Pancreas (tissue), 10 donors: ENCODE data around the gene CSAG3. TPM values are rescaled to one million over a fixed set of nuclear protein-coding genes. Genes with fewer than 3 reads are reported as not detected.
A peak's percentile ranks its signal among the peaks of the same experiment; 100 is the strongest.
"Not testable (repeated sequence)": the region's sequence is repeated elsewhere in the genome, so short reads cannot be mapped to it uniquely, and the experiment has no call there.

Source experiments
- ATAC-seq, 4 donors: fragments of 200-7000 bp; cut with Tn5 transposase; one replicate each; pipeline versions ENCODE4 v1.8.0 to v1.9.1; 2020; ENCODE audit warnings: mild to moderate bottlenecking in 4 of 4, moderate library complexity in 4 of 4
- DNase-seq, 6 donors: peaks; one replicate each; pipeline ENCODE4 v3.0.0-alpha.2; 2020
- FAIRE-seq: peaks from 2 replicates; lab custom pipeline; 2012; peaks lifted over from hg19 to GRCh38; lab: Jason Lieb, UNC
- H3K27ac ChIP-seq, 4 donors: fragments of 200-600 bp; sonication (generic); 1 replicate in 3 of 4; 2 replicates in 1 of 4; pipeline versions ENCODE4 v1.5.0 to v1.8.0; 2020
- H3K27me3 ChIP-seq, 4 donors: fragments of 200-600 bp; one replicate each; pipeline ENCODE4 v1.8.0; 2021
- H3K36me3 ChIP-seq, 3 donors: fragments of 200-600 bp; sonication (generic) in 1 of 3; one replicate each; pipeline versions ENCODE4 v1.5.0 to v1.8.0; 2020 to 2021
- H3K4me1 ChIP-seq, 3 donors: fragments of 200-600 bp; one replicate each; pipeline ENCODE4 v1.8.0; 2021
- H3K4me3 ChIP-seq, 4 donors: fragments of 200-600 bp; sonication (generic) in 2 of 4; one replicate each; pipeline versions ENCODE4 v1.5.0 to v1.8.0; 2020 to 2021
- H3K9me3 ChIP-seq, 4 donors: fragments of 200-600 bp; one replicate each; pipeline ENCODE4 v1.8.0; 2021
- CTCF ChIP-seq, 4 donors: fragments of 200-600 bp; sonication (generic) in 3 of 4; IDR thresholded peaks; one replicate each; pipeline versions ENCODE4 v1.5.0 to v1.8.0; 2021; ENCODE audit warnings: antibody characterized with exemption in 4 of 4
- WGBS, 2 donors: extraction: QIAGEN DNeasy Blood & Tissue Kit; methylation state at CpG; one replicate each; pipeline ENCODE4 v1.1.7; 2013; 5-methylcytosine and 5-hydroxymethylcytosine counted together
- intact Hi-C, 3 donors: fragments of 100-400 bp; cut with DNase I; formaldehyde crosslinking; loops; one replicate each; pipeline versions ENCODE4 v1.11.1 to v1.14.2; 2022
- polyA plus RNA-seq, 2 donors: library from polyadenylated mRNA; stranded (reverse); fragments of 200-250 nt; gene quantifications; one replicate each; pipeline ENCODE4 v1.2.3, GENCODE V29; 2013
- total RNA-seq, 6 donors: library from RNA; stranded (reverse); fragmentation: NEBNext Ultra II Directional in 4 of 6; extraction: Animal tissue kit (Norgen Biotek cat#: 25700) in 4 of 6; gene quantifications; one replicate each; pipeline versions ENCODE4 v1.2.1 to v1.2.4, GENCODE V29; 2021 to 2023
- donor health status: healthy with polysubstance abuse.
- donor health status: DM: no; HTN: no; CAD: no; lungs with moderate emphysema.
- donor health status: DM: no; HTN: no; CAD: no.
- donor health status: control.
- donor health status: control.
- donor health status: Bipolar disorder and iron deficiency.
- donor health status: DM: yes; HTN: yes; CAD: no.
- donor health status: DM: no; HTN: no; CAD: no.
- donor health status: DM: no; HTN: no; CAD: no.
- donor health status: DM: yes; HTN: yes; CAD: no.

Gene CSAG3
- total and polyA plus RNA-seq, 8 donors = not detected

DNA sequence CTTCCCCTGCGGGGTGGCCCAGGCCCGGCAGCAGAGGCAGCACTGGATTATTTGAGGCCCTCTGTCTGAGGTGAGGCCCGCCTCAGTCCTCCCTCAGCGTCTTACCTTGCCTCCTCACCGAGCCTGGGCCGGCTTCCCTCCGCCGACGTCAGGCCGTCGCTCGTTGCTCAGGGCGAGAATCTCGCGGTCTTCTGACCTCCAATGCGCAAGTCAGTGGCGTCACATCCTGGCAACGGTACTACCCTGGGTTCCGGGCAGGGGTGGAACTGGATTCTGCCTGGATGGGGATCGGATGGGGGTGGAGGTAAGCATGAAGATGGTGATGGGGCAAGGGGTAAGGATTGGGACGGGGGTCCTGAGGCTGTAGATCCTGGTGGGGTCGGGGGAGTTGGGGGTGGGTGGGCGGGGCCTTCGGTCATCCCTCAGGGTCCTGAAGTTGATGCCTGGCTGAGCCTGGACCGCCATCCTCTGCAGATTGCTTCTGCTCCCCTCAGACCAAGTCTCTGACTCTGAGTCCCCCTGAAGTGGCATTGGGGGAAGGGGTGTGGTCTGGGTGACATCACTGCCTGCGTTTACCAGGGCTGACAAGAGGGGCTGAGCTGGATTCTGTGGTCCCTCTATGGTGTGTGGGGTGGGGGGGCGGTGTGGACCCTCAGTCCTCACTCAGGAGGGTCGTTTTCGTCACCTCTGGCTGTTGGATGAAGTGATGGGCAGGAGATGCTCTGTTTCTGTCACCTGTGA, 10.7 kb downstream of the CSAG3 start, which contains the start of gene MAGEA6:
Gene MAGEA6, minus strand, starts transcription at position 141 of the 741 bp plus-strand sequence. CDS start 2,039 bp downstream, outside the sequence.
- no CpG with 5 or more reads among the region's 29 CpGs for WGBS, 2 donors
- H3K27ac ChIP-seq, H3K36me3 ChIP-seq, H3K4me1 ChIP-seq, H3K9me3 ChIP-seq, FAIRE-seq, H3K4me3 ChIP-seq, intact Hi-C loops, DNase-seq, ATAC-seq, H3K27me3 ChIP-seq: not testable (repeated sequence)

DNA sequence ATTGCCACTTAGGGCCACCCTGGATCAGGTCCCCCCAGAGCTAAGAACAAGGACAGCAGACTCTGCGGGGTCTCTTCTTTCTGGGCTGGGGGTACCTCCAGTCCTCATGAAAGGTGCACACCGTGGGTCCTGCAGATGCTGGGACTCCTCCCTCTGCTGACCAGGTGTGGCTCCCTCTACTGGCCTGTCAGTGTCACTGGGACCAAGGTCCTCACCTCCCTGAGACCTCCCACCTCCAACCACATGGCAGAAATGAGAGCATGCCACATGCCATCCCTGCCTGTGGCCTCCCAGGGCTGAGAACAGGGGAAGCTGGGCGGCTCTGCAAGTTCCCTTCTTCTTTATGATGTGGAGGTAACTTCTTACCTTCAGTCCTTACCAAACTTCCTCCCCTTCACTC, 28.0 kb downstream of the CSAG3 start:
- ATAC-seq = peak in 2 of 4 donors; percentile 60

GRCh38 chrX:152798945-152799344, 39.9 kb downstream of the CSAG3 start:
- FAIRE-seq = no peak
- no peak for ATAC-seq
- TF ChIP-seq CTCF (IDR thresholded peaks at IDR 0.05) = no peak
- H3K36me3 ChIP-seq = no peaks in the 10 kb centered on the region
- no peaks in the 10 kb centered on the region for H3K9me3 ChIP-seq
- 25 to 57% methylated on average over 1 of the region's 1 CpG for WGBS, 2 donors
- no peaks in the 10 kb centered on the region for H3K4me1 ChIP-seq
- intact Hi-C loops = no loop called here
- H3K4me3 ChIP-seq = no peak overlapping the region
- peaks cover 0 to 11% (median 5%) of the 10 kb centered on the region in 4 donors for H3K27me3 ChIP-seq
- no peak overlapping the region for H3K27ac ChIP-seq
- no peak for DNase-seq

More for the DNA sequence above, 28.0 kb downstream of the CSAG3 start:
- DNase-seq, H3K4me3 ChIP-seq, FAIRE-seq, intact Hi-C loops, H3K4me1 ChIP-seq, H3K36me3 ChIP-seq, H3K27me3 ChIP-seq, H3K27ac ChIP-seq, H3K9me3 ChIP-seq: not testable (repeated sequence)
- WGBS, 2 donors = no CpG with 5 or more reads among the region's 3 CpGs

- DNase-seq (no peak), FAIRE-seq (no peak), ATAC-seq (no peak)
- H3K9me3 ChIP-seq = no peaks in the 10 kb centered on the region
- no peaks in the 10 kb centered on the region for H3K36me3 ChIP-seq
- no peak overlapping the region for H3K27ac ChIP-seq
- intact Hi-C loops = no loop called here
- H3K4me3 ChIP-seq = no peak overlapping the region
- H3K27me3 ChIP-seq = peaks cover 0 to 33% (median 1%) of the 10 kb centered on the region in 4 donors
- no peak for TF ChIP-seq CTCF (IDR thresholded peaks at IDR 0.05)
- WGBS, 2 donors = 68 to 78% methylated on average over 4 of the region's 4 CpGs
- H3K4me1 ChIP-seq = no peaks in the 10 kb centered on the region
Measured at GRCh38 chrX:152806035-152806434, 47.0 kb downstream of the CSAG3 start.

Other genes with a start within 250 kb of the CSAG3 start
- gene GABRQ, start 121.3 kb upstream of the CSAG3 start, total RNA-seq = not detected
- gene GABRQ, start 121.3 kb upstream of the CSAG3 start, polyA plus RNA-seq = not detected
- gene MAGEA3, start 60.4 kb upstream of the CSAG3 start, total RNA-seq = under 1 TPM in 1 of 6 donors, not detected in 5; 0.16 TPM
- not detected for gene MAGEA3, start 60.4 kb upstream of the CSAG3 start, polyA plus RNA-seq
- not detected for gene CSAG2, start 49.9 kb upstream of the CSAG3 start, total RNA-seq
- not detected for gene CSAG2, start 49.9 kb upstream of the CSAG3 start, polyA plus RNA-seq
- gene MAGEA2B, start 44.6 kb upstream of the CSAG3 start, total RNA-seq = not detected
- not detected for gene MAGEA2B, start 44.6 kb upstream of the CSAG3 start, polyA plus RNA-seq
- gene CSAG1, start 25.5 kb upstream of the CSAG3 start, total RNA-seq = not detected
- gene CSAG1, start 25.5 kb upstream of the CSAG3 start, polyA plus RNA-seq = not detected
- under 1 TPM in 1 of 6 donors, not detected in 5; 0.13 TPM for gene MAGEA12, start 25.5 kb upstream of the CSAG3 start, total RNA-seq
- not detected for gene MAGEA12, start 25.5 kb upstream of the CSAG3 start, polyA plus RNA-seq
- gene MAGEA2, start 5.4 kb upstream of the CSAG3 start, total RNA-seq = not detected
- gene MAGEA2, start 5.4 kb upstream of the CSAG3 start, polyA plus RNA-seq = not detected
- gene MAGEA6, start 10.5 kb downstream of the CSAG3 start, total RNA-seq = not detected
- not detected for gene MAGEA6, start 10.5 kb downstream of the CSAG3 start, polyA plus RNA-seq
- 10 to 100 TPM in 3 of 6 donors, 1 to 10 TPM in 3; 6.6 to 16.7 (median 10.1) TPM for gene CETN2, start 71.5 kb downstream of the CSAG3 start, total RNA-seq
- 10 to 100 TPM; 19.4 to 31.4 TPM for gene CETN2, start 71.5 kb downstream of the CSAG3 start, polyA plus RNA-seq
- 1 to 10 TPM; 5.0 to 7.6 (median 6.4) TPM for gene NSDHL, start 71.8 kb downstream of the CSAG3 start, total RNA-seq
- gene NSDHL, start 71.8 kb downstream of the CSAG3 start, polyA plus RNA-seq = 1 to 10 TPM; 4.6 to 8.3 TPM
- gene ZNF185, start 138.8 kb downstream of the CSAG3 start, total RNA-seq = 1 to 10 TPM; 2.4 to 5.0 (median 3.0) TPM
- 1 to 10 TPM; 2.2 to 4.8 TPM for gene ZNF185, start 138.8 kb downstream of the CSAG3 start, polyA plus RNA-seq
- not detected for gene PNMA5, start 234.9 kb downstream of the CSAG3 start, total RNA-seq
- gene PNMA5, start 234.9 kb downstream of the CSAG3 start, polyA plus RNA-seq = not detected